ENCODE measurements around the gene ATF7. TPM values are rescaled to one million over a fixed set of nuclear protein-coding genes. Genes with fewer than 3 reads are reported as not detected.

ATF7 gene
- total and polyA plus RNA-seq, 9 of the 15 experiments (the other 6 are each of a cell fraction or from before 2014, with no cell fraction given), result 10.6 to 30.4 (median 20.7) TPM

DNA sequence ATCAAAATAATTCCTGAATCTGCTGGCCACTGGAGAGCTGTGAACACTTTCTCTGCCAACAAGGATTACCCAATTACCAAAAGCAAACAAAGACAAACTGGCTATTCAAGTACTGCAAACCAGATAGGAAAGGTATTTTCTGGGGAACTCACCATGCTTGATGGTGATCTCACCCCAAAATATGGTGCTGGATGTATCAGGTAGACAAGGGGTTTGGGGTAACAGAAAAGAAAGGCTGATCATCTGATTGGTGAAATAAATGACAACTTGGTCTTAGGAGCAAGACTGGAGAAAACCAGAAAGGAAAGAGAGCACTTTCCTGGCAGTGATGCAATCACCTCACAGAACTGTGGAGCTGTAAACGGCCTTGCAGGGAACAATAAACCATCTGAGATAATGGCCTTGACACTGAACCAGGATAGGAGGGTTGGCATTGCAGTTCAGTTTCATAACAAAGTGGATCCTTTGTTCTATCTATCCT lies 87.9 kb downstream of the ATF7 start (continued):
- TF ChIP-seq, protein P1, sequence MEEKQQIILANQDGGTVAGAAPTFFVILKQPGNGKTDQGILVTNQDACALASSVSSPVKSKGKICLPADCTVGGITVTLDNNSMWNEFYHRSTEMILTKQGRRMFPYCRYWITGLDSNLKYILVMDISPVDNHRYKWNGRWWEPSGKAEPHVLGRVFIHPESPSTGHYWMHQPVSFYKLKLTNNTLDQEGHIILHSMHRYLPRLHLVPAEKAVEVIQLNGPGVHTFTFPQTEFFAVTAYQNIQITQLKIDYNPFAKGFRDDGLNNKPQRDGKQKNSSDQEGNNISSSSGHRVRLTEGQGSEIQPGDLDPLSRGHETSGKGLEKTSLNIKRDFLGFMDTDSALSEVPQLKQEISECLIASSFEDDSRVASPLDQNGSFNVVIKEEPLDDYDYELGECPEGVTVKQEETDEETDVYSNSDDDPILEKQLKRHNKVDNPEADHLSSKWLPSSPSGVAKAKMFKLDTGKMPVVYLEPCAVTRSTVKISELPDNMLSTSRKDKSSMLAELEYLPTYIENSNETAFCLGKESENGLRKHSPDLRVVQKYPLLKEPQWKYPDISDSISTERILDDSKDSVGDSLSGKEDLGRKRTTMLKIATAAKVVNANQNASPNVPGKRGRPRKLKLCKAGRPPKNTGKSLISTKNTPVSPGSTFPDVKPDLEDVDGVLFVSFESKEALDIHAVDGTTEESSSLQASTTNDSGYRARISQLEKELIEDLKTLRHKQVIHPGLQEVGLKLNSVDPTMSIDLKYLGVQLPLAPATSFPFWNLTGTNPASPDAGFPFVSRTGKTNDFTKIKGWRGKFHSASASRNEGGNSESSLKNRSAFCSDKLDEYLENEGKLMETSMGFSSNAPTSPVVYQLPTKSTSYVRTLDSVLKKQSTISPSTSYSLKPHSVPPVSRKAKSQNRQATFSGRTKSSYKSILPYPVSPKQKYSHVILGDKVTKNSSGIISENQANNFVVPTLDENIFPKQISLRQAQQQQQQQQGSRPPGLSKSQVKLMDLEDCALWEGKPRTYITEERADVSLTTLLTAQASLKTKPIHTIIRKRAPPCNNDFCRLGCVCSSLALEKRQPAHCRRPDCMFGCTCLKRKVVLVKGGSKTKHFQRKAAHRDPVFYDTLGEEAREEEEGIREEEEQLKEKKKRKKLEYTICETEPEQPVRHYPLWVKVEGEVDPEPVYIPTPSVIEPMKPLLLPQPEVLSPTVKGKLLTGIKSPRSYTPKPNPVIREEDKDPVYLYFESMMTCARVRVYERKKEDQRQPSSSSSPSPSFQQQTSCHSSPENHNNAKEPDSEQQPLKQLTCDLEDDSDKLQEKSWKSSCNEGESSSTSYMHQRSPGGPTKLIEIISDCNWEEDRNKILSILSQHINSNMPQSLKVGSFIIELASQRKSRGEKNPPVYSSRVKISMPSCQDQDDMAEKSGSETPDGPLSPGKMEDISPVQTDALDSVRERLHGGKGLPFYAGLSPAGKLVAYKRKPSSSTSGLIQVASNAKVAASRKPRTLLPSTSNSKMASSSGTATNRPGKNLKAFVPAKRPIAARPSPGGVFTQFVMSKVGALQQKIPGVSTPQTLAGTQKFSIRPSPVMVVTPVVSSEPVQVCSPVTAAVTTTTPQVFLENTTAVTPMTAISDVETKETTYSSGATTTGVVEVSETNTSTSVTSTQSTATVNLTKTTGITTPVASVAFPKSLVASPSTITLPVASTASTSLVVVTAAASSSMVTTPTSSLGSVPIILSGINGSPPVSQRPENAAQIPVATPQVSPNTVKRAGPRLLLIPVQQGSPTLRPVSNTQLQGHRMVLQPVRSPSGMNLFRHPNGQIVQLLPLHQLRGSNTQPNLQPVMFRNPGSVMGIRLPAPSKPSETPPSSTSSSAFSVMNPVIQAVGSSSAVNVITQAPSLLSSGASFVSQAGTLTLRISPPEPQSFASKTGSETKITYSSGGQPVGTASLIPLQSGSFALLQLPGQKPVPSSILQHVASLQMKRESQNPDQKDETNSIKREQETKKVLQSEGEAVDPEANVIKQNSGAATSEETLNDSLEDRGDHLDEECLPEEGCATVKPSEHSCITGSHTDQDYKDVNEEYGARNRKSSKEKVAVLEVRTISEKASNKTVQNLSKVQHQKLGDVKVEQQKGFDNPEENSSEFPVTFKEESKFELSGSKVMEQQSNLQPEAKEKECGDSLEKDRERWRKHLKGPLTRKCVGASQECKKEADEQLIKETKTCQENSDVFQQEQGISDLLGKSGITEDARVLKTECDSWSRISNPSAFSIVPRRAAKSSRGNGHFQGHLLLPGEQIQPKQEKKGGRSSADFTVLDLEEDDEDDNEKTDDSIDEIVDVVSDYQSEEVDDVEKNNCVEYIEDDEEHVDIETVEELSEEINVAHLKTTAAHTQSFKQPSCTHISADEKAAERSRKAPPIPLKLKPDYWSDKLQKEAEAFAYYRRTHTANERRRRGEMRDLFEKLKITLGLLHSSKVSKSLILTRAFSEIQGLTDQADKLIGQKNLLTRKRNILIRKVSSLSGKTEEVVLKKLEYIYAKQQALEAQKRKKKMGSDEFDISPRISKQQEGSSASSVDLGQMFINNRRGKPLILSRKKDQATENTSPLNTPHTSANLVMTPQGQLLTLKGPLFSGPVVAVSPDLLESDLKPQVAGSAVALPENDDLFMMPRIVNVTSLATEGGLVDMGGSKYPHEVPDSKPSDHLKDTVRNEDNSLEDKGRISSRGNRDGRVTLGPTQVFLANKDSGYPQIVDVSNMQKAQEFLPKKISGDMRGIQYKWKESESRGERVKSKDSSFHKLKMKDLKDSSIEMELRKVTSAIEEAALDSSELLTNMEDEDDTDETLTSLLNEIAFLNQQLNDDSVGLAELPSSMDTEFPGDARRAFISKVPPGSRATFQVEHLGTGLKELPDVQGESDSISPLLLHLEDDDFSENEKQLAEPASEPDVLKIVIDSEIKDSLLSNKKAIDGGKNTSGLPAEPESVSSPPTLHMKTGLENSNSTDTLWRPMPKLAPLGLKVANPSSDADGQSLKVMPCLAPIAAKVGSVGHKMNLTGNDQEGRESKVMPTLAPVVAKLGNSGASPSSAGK (IDR thresholded peaks at IDR 0.05), result no peak
- peak; percentile 23; the same call in 1 of the 2 replicates for TF ChIP-seq EP400 (IDR thresholded peaks at IDR 0.05)
- no peak for TF ChIP-seq POLR2B (IDR thresholded peaks at IDR 0.05; ENCODE audit: low read depth, partially characterized antibody)

Measured in K562 (cell line).